Activated CD8-positive, alpha-beta memory T cell treated with anti-CD3 and anti-CD28 coated beads for 24 hours (primary cell): ENCODE results near the gene PSMD6.

Source experiments
- DNase-seq: peaks from one replicate; pipeline ENCODE4 v3.0.0-alpha.2; 2020

Gene PSMD6

DNA sequence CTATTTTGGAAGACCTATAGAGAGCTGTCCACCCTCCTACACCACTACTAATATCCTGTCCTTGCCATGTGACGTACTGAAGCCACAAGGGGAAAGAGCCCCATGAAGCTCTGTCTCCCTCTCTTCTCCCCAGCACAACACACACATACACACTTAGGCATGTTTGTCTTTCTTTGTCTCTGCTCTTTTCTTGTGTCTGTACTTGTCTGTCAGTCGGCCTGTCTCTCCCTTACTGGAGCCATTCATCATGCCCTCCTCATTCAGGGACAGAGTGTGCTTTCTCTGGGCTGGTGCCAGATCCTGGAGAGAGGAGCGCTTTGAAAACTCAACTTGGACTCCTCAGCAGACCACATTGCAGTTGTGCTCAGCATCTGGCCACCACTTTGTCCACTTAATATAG, 47.6 kb downstream of the PSMD6 start:
- DNase-seq = no peak

DNA sequence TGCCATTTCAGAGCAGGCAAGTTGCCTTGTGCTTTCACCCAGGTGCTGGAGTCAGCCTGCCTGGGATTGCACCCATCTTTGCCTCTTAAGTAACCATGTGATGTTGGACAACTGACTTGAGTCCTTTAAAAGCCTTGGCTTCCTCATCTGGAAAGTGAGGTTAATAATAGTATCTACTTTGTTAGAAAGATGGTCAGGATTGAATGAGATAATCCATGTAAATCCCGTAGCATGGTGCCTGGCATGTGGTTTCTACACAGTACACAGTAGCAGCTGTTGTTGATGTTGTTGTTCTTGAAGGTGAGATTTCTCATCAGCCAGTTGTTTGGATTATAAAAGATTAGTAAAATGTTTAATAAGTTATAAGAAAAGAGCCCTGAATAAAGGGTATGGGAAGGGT, 48.8 kb downstream of the PSMD6 start:
- DNase-seq = no peak

DNA sequence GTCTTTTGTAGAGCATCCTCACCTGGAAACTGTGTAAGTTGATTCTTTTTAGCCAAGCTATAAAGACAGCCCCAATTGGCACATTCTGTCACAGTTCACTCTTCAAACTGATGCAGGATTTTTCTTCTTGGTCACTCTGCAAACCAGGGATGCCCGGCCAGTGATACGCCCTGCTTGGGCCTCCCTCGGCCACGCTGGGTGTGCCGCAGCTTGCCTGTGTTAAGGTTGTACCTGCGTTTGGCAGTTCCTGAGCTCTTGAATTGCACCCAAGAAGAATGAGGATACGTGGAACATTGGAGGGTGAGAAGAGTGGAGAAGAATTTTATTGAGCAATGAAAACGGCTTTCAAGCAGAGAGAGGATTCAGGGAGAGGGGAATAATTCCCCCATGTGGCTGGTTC, 49.9 kb downstream of the PSMD6 start:
- no peak for DNase-seq

DNA sequence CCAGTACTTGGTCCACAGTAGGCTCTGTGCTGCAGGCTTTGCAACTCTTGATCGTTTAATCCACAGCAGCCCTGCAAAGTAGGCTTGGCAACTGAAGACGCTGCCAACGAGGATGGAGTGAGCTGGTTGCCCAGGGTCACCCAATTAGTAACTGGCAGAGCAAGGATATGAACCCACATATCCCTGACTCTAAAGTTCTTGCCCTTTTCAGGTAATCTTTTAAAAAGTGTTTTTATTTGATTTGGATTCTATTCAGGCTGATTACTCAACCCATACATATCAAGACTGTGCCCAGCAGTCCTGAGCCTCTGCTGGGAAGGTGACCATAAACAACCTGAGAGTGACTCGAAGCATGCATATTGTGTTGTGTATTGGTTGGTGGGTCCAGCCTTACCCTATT, 50.3 kb downstream of the PSMD6 start:
- no peak for DNase-seq

DNA sequence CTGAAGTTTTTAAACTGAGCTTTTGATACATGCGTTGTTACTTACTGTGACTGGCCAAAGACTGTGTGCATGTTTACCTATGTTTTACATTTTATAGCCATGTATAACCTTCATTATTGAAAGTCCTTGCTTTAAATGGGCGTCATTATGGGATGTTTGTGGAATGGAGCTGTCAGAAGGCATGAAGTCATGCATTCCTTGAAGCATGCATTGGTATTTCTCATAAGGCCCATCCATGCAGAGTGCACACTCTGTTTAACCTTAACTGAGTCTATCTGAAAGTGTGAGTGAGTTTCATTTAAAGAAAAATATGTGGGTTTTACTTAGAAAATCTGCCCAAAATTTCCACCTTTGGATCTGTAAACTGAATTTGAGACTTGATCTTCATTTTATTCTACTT, 51.1 kb downstream of the PSMD6 start:
- DNase-seq = no peak

DNA sequence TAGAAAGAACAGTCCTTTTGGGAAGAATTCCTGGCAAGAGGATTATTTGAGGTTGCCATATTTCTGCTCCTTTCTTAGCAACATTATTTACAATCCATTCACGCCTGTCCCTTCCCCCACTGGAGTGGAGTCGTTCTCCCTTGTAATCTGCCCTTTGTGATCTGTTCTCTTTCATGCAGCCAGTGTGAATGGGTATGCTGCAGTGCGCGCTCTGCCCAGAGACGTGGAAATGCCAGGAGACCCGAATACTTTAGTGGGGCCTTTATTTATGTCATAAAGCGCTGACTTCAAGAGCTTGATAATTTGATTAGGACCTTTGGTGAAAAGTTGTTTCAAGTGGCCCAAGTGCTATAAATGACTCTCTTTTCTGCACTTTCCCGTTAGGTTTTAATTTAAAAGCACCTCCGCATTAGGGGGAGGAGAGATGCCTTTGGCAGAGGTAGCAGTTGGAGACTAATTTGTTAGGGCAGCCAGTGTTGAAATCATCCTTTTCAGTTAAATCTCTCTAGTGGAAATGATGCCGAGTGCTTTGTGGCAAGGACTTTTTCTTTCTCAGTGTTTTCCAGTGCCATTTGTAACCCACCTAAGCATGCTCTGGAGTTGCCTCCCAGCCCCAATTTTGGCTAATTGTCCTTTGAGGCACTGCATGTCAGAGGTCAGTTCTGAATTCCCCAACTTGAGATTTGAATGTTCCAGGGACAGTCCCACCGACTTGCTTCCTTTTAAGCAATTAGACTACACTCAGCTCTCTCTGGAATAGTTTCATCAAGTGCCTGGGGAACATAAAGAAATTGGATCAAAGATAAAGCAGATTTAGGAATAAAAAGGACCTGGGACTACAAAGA, 52.4 kb downstream of the PSMD6 start:
- DNase-seq = no peak

DNA sequence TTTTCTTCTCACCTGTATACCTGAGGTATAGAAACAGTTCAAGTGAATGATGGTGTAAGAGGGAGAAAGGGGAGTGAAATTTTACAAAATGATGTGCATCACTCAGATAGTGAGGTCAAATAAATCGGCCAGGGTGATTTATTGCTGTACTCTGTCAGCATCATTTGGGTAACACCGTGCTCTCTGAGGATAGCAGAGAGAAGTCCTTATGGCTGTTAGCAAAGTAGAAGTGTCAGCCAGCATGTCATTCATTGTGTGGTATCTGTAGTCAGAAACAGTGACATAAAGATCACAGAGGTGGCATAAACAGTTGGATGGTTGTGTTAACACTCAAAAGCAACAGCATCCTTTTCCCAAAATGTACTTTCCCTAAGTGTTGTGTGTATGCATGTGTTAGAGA, 53.4 kb downstream of the PSMD6 start:
- no peak for DNase-seq

DNA sequence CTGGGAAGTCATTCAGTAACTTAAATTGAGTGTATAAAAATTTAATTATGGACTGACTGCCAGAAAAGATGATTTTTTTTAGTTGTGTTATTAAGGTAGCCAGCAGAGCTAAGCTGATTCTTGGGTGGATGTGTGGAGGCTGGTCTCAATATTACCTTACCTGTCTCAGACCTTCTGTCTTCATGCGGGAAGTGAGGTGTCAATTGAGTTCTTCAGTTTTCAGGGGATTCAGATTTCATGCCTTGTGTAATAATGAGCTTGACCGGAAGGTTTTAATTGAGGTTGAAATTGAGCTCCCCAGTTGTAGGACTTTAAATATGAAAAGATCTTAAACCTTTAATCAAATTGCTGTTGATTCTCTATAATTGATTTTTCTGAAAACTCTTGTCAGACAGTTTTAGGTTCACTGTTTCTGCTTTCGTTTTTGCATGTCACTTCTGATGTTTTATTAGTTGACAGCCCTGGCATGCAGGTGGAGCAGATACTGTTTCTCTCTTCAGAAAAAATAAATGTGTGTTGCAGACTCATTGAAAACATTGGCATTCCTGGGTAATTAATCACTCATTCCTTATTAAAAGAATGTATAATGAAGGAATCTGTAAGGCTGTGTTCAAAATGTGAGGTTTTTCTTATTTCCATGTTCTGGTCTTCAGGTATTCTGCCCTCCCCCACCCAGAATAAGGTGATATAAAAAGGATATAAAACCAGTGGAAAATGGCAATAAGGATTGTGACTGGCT, 54.5 kb downstream of the PSMD6 start:
- DNase-seq = no peak

DNA sequence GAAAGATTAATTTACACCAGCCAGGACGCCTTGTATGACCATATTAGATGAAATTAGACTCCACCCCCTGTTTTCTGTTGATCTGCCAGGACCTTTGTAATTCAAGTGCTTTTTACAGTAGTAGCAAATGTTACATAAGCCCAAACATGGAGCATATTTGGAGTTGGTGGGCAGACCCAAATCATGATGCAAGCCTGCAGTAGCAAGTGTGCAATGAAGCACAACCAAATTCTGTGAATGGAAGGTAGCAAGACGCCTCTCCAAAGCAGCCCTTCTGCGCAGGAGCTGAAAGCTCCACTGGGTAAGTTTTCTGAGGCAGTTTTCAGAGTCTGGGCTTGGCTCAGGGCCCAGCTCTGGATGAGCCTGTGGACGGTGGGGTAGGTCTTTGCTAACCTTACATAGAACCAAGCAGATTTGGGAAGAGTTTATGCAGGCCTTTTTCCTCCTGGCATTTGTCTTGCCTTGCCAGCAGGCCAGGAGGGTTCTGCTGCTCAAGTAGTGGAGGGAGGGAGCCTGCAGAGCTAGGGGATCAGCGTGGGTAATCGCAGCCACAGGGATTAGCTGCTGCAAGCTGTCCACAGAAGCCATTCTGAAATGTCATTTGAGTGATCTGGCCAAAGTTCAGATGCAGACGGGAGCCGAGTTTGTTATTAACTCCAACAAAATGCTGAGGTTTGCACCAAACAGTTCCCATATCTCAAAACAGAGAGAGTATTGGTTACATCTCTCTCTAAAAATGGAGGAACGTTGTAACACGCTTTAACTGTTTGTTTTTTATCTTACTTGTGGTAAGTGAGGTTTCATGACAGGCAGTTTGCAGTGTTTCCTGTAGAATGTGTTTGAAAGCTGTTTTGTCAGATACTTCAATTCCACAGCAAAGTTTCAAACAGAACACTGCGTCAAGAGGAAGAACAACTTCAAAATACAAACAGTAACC, 55.4 kb downstream of the PSMD6 start:
- DNase-seq = peak; percentile 67

DNA sequence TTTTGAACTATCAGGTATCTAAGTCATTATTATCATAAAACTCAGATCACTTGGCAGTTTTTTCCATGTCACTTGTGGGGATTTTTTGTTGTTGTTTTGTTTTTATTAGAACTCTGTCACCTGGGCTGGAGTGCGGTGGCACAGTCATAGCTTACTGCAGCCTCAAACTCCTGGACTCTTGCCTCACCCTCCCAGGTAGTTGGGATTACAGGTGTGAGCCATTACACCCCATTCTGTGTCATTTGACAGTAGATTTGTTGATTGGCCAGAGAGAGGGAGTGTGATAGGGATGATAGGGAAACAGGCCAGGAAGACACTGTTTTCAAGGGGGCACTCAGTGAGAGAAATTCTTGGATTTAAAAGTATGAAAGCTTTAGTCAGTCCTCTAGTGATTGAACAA, 56.4 kb downstream of the PSMD6 start:
- DNase-seq = no peak

DNA sequence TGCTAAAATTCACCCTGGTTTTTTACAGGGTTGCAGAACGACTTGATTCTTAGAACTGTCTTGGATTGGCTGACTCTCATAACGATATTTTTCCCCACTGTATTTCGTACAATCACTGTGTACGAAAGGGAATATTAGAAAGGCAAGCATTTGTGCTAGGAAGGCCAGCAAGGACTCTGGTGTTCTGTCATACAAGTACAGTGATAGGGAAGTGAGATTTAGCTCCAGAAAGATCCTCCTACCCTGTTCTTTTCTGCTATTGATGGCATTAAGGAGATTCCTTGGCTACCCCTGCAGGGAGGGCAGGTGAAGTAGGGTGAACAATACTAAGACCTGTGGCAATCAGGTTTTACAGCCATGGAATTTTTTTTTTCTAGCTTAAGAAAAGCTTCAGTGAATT, 57.3 kb downstream of the PSMD6 start:
- DNase-seq = no peak

DNA sequence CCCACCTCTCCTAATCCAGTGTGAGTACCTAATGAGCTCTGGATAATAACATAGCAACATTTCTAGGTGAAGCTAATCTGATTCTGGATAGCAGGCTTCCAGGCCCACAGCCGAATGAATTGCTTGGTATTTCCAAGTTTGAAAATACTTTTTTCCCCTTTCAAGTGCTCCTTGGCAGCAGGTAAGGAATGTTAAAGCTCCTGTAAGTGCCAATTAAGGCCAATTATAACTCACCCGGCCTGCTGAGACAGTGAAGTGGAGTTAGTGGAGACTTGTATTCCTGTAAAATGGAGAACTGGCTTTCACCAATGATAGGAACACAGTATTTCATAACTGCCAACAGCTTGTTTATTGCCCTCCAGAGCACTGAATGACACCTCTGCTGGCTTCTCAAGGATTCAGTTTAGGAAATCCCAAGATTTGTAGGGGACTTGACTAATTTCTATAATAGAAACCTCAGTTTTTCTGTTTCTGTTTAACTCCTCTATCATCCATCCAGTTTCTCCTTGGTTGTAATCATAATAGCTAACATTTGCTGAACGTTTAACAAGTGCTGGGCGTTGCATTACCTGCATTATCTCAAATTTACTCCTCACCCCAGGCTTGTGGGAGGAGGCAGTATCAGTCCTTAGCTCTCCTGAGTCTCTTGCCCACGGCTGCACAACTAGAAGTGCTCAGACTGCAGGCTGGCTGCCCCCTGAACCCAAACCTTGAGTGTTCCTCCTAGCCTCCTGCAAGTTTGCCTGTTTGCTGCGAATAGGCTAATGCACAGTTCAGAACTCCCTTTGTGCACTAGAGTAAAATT, 58.4 kb downstream of the PSMD6 start:
- no peak for DNase-seq

DNA sequence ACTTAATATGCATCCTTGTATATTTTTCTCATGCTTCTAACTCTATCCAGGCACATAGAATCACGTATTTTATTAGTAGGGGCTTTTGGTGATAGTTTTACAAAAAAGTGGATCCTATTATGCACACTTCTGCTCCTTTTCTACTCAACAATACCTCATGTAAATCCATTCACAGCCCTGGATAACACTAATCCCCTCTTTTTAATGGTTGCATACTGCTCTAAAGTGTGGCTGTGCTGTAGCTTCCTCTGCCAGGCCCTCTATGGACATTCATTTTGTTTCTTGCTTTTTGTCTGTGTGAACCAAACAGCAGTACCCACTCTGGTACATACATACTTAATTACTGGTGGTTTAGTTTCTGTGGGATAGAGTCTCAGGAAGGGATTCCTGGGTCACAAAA, 59.8 kb downstream of the PSMD6 start:
- DNase-seq = no peak

DNA sequence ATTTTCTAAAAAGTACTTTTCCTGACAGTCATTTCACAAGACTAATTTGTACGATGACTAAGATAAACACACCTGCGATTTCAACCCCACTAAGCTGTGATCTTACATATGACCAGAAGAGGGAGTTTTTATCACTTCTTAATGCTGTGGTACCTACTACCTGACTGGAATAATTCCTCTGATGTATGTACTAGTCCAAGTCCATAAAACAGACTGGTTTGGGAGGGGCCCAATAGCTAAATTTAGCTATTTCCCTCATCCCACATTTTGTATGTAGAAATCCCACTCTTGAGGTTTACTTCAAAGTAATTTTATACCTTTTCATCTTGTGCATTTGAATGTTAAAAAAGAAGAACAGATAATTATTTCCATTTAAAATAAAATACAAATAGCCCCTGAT, 61.4 kb downstream of the PSMD6 start:
- no peak for DNase-seq
